Stimulated activated naive B cell treated with anti-CD40 and anti-IgM and Interleukin-4, amounts not matched to agents 10 μg/mL and 1 μg/mL and 100 μg/mL, for 72 hours (primary cell): ENCODE measurements around the gene OR1I1.

ENCODE experiments used
- ATAC-seq, 2 donors: fragments of 150-1000 bp; cut with Tn5 transposase; replicated peaks; 2 replicates each; pipeline ENCODE4 v1.10.0; 2021; ENCODE audit warnings: moderate library complexity in 1 of 2
- DNase-seq: peaks from one replicate; pipeline ENCODE4 v3.0.0; 2021
- H3K27ac Mint-ChIP-seq: one replicate; pipeline ENCODE4 v1.8.0; 2022; ENCODE audit warnings: mild to moderate bottlenecking, mixed read lengths
- H3K27me3 Mint-ChIP-seq, 2 donors: one replicate each; pipeline ENCODE4 v1.8.0; 2022; ENCODE audit warnings: mixed read lengths in 2 of 2
- H3K36me3 Mint-ChIP-seq, 2 donors: one replicate each; pipeline ENCODE4 v1.8.0; 2022; ENCODE audit warnings: mixed read lengths in 2 of 2, mild to moderate bottlenecking in 1 of 2
- H3K4me1 Mint-ChIP-seq, 2 donors: one replicate each; pipeline ENCODE4 v1.8.0; 2022; ENCODE audit warnings: mixed read lengths in 2 of 2, mild to moderate bottlenecking in 1 of 2
- H3K4me3 Mint-ChIP-seq, 2 donors: one replicate each; pipeline ENCODE4 v1.8.0; 2022; ENCODE audit warnings: mild to moderate bottlenecking in 2 of 2, mixed read lengths in 2 of 2, moderate library complexity in 1 of 2
- H3K9me3 Mint-ChIP-seq, 2 donors: one replicate each; pipeline ENCODE4 v1.8.0; 2022; ENCODE audit warnings: mixed read lengths in 2 of 2, mild to moderate bottlenecking in 1 of 2

The OR1I1 gene

DNA sequence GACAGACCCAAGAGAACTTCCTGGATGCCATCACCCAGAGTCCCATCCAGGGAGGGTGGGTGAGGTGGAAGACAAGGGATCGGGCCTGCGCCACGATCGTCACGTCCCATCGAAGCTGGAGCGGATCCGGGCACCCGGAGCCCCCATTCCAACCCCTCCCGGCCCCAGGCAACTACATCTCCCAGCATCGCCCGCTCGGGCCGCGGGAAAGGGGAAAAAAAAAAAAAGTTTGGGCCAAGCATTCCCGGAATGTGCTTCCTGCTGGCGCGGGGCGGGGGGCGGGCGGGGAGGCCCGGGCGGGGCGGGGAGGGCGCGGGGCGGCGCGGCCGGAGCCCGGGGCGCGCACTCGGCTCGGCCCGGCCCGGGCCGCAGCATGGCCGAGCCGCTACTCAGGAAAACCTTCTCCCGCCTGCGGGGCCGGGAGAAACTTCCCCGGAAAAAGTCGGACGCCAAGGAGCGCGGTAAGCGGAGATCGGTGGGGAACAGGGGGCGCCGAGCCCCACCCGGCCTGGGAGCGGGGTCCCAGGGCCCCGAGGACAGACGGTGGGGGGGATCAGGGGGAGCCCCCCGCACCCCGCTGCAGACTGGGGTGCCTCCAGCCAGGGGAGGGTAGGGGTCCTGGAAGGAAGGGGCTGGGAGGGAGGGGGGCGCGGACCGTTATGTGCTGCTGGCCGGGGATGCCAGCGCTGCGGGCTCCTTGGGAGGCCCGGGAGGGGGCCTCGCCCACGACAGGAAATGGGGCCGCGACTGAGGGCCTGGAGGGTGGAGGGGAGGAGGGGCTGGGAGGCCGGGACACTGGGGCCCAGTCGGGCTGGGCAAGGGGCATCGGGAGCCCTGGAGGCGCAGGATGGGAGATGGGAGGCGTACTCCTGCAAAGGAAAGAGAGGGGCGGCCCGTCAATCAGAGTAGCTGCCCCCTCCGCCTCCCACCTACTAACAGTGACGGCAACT is 25.3 kb downstream of the OR1I1 start, which contains the start of gene SYDE1:
SYDE1 (plus strand) TSS at position 341 of the 950 bp plus-strand sequence; CDS start at position 374, 33 bp downstream.
- H3K27ac Mint-ChIP-seq = no peak within 1 kb of the TSS
- peak within 1 kb of the TSS; percentile 56 to 66 for H3K4me3 Mint-ChIP-seq
- ATAC-seq (peak in 1 of 2 donors; percentile 33), DNase-seq (no peak)
- H3K27me3 Mint-ChIP-seq = peaks cover 46 to 50% of the 10 kb centered on the region in 2 donors
- H3K4me1 Mint-ChIP-seq = peaks cover 10 to 12% of the 10 kb centered on the region in 2 donors
- peaks cover 2 to 11% of the 10 kb centered on the region in 2 donors for H3K36me3 Mint-ChIP-seq
- peaks cover 10 to 12% of the 10 kb centered on the region in 2 donors for H3K9me3 Mint-ChIP-seq

DNA sequence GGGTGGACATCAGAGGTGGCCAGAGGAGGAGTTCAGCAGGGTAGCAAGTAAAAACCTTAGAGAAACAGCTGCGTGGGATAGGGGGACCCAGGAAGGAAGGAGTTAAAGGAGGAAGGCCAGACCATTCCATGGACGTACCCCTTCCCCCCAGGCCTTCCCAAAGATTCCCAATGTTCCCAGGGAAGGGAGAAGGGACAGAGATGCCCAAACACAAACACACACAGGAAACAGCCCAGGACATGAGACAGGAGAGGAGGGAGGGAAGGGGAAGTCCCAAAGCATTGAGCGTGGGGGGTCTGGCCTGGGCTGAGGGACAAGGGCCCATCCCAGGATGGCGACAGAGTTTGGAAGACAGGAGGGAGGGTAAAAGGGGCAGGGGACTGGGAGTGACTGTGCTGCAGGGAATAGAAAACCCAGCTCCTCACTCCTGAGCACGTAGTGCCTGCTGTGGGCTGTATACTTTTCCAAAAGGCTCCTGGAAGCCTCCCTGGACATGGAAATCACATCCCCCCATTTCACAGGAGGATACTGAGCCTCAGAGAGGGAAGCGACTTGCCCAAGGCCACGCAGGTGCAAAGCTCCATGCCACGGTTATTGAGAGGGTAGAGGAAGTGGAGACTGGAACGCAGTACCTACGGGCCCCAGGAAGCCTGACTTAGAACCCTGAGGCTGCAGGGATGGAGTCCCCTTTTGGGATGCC is 26.3 kb downstream of the OR1I1 start:
- no peak for ATAC-seq
- H3K36me3 Mint-ChIP-seq = peaks cover 2 to 11% of the 10 kb centered on the region in 2 donors
- peaks cover 46 to 50% of the 10 kb centered on the region in 2 donors for H3K27me3 Mint-ChIP-seq
- peaks cover 10 to 12% of the 10 kb centered on the region in 2 donors for H3K4me1 Mint-ChIP-seq
- H3K4me3 Mint-ChIP-seq = no peak overlapping the region
- peaks cover 9 to 11% of the 10 kb centered on the region in 2 donors for H3K9me3 Mint-ChIP-seq
- no peak overlapping the region for H3K27ac Mint-ChIP-seq
- DNase-seq = no peak

DNA sequence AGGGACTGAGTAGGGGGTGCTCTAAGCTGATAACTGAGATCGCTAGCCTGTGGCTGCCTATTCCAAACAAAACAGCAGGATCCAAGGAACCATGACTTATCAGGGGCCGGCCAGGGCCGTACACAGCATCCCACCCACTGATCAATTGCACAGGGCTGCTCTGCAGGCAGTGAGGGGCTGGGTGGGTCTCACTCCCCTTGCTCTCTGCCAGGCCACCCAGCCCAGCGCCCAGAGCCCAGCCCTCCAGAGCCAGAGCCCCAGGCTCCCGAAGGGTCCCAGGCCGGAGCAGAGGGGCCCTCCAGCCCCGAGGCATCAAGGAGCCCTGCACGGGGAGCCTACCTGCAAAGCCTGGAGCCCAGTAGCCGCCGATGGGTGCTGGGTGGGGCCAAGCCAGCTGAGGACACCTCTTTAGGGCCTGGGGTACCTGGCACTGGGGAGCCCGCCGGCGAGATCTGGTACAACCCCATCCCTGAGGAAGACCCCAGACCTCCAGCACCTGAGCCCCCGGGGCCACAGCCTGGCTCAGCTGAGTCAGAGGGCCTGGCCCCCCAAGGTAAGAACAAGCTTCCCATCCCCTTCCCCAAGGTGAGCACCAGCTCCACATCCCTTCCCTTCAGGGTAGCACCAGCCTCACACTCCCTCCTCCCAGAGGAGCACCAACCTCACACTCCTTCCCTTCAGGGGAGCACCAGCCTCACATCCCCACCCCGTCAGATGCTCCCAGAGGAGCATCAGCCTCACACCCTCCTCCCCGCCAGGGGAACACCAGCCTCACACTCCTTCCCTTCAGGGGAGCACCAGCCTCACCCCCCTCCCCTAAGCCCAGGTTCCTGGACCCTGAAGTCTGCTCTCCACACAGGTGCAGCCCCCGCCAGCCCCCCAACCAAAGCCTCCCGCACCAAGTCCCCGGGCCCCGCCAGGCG is 27.1 kb downstream of the OR1I1 start:
- no peak overlapping the region for H3K27ac Mint-ChIP-seq
- peaks cover 5% of the 10 kb centered on the region in 2 donors for H3K9me3 Mint-ChIP-seq
- peaks cover 41 to 48% of the 10 kb centered on the region in 2 donors for H3K27me3 Mint-ChIP-seq
- peaks cover under 1 to 7% of the 10 kb centered on the region in 2 donors for H3K36me3 Mint-ChIP-seq
- H3K4me1 Mint-ChIP-seq = peaks cover 10 to 12% of the 10 kb centered on the region in 2 donors
- DNase-seq = no peak
- ATAC-seq = no peak
- no peak overlapping the region for H3K4me3 Mint-ChIP-seq

DNA sequence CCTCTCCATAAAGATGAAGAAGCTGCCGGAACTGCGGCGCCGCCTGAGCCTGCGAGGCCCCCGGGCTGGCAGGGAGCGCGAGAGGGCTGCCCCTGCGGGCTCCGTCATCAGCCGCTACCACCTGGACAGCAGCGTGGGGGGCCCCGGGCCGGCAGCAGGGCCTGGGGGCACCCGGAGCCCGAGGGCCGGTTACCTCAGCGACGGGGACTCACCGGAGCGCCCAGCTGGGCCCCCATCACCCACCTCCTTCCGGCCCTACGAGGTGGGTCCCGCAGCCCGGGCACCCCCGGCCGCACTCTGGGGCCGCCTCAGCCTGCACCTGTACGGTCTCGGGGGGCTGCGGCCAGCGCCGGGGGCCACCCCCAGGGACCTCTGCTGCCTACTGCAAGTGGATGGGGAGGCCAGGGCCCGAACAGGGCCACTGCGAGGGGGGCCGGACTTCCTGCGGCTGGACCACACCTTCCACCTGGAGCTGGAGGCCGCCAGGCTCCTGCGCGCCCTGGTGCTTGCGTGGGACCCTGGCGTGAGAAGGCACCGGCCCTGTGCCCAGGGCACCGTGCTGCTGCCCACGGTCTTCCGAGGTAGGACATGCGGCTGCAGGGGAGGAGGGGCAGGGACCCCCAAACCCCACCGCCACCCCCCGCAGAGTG is 27.9 kb downstream of the OR1I1 start:
- Mint-ChIP-seq H3K4me1 (peaks cover 10 to 12% of the 10 kb centered on the region in 2 donors), H3K4me3 (no peak overlapping the region)

DNA sequence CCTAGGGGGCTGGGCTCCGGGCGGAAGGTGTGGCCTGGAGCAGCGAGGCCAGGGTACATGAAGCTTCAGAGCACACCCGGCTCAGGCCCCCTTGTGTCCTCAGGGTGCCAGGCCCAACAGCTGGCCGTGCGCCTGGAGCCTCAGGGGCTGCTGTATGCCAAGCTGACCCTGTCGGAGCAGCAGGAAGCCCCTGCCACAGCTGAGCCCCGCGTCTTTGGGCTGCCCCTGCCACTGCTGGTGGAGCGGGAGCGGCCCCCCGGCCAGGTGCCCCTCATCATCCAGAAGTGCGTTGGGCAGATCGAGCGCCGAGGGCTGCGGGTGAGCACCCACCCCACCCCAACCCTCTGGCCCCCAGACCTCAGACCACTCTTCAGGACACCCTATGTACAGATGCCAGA is 28.4 kb downstream of the OR1I1 start:
- DNase-seq (no peak), ATAC-seq (no peak)
- H3K36me3 Mint-ChIP-seq = peaks cover 4 to 15% of the 10 kb centered on the region in 2 donors
- H3K4me3 Mint-ChIP-seq = no peak overlapping the region
- H3K9me3 Mint-ChIP-seq = no peaks in the 10 kb centered on the region
- peaks cover 10 to 12% of the 10 kb centered on the region in 2 donors for H3K4me1 Mint-ChIP-seq
- H3K27me3 Mint-ChIP-seq = peaks cover 31 to 37% of the 10 kb centered on the region in 2 donors
- no peak overlapping the region for H3K27ac Mint-ChIP-seq

More for the DNA sequence above, 27.9 kb downstream of the OR1I1 start:
- no peak for ATAC-seq
- H3K27me3 Mint-ChIP-seq = peaks cover 35 to 42% of the 10 kb centered on the region in 2 donors
- no peaks in the 10 kb centered on the region for H3K9me3 Mint-ChIP-seq
- peaks cover 4 to 9% of the 10 kb centered on the region in 2 donors for H3K36me3 Mint-ChIP-seq
- H3K27ac Mint-ChIP-seq = no peak overlapping the region
- DNase-seq = no peak

DNA sequence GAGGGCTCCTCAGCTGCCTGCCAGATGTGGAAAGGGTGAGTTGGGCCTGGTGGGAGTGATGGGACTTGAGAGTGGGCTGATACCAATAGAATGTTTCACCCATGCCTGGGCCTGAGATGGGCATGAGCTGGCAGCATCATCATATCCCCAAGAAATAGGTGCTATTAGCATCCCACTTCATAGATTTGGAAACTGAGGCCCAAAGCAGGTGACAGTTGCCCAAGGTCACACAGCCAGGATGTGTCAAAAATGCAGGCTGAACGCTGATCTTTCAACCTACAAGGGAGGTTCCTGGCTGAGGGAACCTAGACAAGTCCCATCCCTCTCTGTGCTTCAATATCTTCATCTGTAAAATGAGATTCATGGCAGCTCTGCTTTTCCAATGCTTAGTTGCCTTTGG is 29.7 kb downstream of the OR1I1 start:
- Mint-ChIP-seq H3K9me3 (no peaks in the 10 kb centered on the region), H3K4me3 (no peak overlapping the region), H3K27me3 (peaks cover 19 to 24% of the 10 kb centered on the region in 2 donors), H3K4me1 (peaks cover 7 to 8% of the 10 kb centered on the region in 2 donors), H3K36me3 (peaks cover 10 to 19% of the 10 kb centered on the region in 2 donors), H3K27ac (no peak overlapping the region)
- ATAC-seq = no peak
- DNase-seq = no peak

DNA sequence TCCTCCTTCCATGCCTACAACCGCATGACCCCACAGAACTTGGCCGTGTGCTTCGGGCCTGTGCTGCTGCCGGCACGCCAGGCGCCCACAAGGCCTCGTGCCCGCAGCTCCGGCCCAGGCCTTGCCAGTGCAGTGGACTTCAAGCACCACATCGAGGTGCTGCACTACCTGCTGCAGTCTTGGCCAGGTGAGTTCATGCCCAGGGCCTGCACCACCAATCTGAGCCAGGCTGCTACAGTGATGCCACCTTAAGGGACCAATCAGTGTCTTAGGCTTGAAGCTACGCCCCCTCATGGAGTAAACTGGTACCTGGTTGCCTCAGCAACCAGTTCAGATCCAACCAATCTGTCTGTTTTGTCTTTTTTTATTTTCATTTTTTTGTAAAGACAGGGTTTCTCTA is 30.4 kb downstream of the OR1I1 start:
- no peak for DNase-seq
- H3K27ac Mint-ChIP-seq = no peak overlapping the region
- no peak for ATAC-seq

DNA sequence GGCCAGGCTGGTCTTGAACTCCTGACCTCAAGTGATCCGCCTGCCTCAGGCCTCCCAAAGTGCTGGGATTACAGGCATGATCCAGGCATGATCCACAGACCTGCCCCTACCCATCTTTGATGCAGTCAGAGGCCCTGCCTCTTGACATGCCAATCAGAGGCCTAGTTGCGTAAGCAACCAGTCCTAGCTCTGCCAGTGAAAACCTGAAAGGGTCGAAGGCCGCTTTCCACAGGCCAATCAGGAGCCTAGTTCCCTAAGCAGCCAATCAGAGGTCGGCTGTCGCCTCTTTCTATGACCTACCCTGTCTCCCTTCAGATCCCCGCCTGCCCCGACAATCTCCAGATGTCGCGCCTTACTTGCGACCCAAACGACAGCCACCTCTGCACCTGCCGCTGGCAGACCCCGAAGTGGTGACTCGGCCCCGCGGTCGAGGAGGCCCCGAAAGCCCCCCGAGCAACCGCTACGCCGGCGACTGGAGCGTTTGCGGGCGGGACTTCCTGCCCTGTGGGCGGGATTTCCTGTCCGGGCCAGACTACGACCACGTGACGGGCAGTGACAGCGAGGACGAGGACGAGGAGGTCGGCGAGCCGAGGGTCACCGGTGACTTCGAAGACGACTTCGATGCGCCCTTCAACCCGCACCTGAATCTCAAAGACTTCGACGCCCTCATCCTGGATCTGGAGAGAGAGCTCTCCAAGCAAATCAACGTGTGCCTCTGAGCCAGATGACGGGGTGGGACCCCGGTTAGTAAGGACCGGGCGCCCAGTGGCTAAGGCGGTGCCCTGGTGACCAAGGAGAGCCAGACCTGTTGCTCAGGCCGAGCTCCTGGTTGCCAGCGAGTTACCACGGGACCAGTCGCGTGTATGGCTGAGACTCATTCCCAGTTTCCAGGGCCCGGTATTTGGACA is 31.5 kb downstream of the OR1I1 start:
- H3K9me3 Mint-ChIP-seq = no peaks in the 10 kb centered on the region
- no peaks in the 10 kb centered on the region for H3K4me1 Mint-ChIP-seq
- H3K36me3 Mint-ChIP-seq = peaks cover 20 to 33% of the 10 kb centered on the region in 2 donors
- ATAC-seq = no peak
- no peak overlapping the region for H3K4me3 Mint-ChIP-seq
- H3K27me3 Mint-ChIP-seq = peaks cover 7 to 12% of the 10 kb centered on the region in 2 donors
- no peak overlapping the region for H3K27ac Mint-ChIP-seq
- DNase-seq = no peak

More for the DNA sequence above, 30.4 kb downstream of the OR1I1 start:
- peaks cover 13 to 24% of the 10 kb centered on the region in 2 donors for H3K36me3 Mint-ChIP-seq
- H3K27me3 Mint-ChIP-seq = peaks cover 15 to 21% of the 10 kb centered on the region in 2 donors
- H3K4me1 Mint-ChIP-seq = peaks cover 5 to 6% of the 10 kb centered on the region in 2 donors
- peak overlapping the region in 1 of 2 donors; percentile 56 for H3K4me3 Mint-ChIP-seq
- no peaks in the 10 kb centered on the region for H3K9me3 Mint-ChIP-seq

DNA sequence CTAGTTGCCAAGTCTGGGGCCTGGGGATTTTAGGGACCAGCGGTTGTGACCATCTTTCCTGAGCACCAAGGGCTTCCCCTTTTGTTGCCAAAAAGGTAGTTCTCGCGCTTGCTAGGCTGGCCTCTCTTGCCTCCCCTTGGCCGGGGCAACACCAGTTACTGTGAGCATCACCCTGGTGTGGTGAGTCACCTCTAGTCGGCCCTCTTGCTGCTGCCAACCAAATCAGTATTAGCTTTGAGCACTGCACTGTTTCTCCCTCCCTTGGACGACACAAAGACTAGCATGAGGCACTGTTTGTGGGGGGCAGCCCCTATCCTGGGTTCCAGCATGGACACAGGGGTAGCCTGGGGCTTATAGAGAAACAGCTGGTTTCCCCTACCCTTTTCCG is 32.1 kb downstream of the OR1I1 start:
- H3K27me3 Mint-ChIP-seq = peaks cover 4 to 5% of the 10 kb centered on the region in 2 donors
- H3K27ac Mint-ChIP-seq = no peak overlapping the region
- no peaks in the 10 kb centered on the region for H3K4me1 Mint-ChIP-seq
- ATAC-seq (no peak), DNase-seq (no peak)
- H3K4me3 Mint-ChIP-seq = no peak overlapping the region
- H3K9me3 Mint-ChIP-seq = no peaks in the 10 kb centered on the region
- peaks cover 26 to 40% of the 10 kb centered on the region in 2 donors for H3K36me3 Mint-ChIP-seq

DNA sequence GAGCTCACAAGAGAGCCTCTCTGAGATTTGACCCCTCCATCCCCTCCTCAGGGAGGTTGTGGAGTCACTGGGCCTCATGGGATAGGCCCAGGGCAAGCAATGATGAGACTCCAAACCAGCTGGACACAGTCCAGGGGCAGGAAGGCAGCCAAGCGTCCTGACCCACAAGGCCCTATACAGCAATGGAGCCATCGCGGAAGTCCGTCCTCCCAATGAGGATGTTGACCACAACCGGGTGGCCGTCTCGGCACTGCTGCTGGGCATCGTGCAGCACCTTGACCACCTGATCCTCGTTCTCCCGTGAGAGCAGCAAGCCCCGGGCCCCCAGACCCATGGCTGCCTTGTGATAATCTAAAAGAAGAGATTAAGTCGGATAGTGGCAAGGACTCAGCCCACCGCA is 33.1 kb downstream of the OR1I1 start:
- Mint-ChIP-seq H3K27ac (no peak overlapping the region), H3K27me3 (no peaks in the 10 kb centered on the region), H3K9me3 (no peaks in the 10 kb centered on the region), H3K4me3 (no peak overlapping the region), H3K36me3 (peaks cover 31 to 48% of the 10 kb centered on the region in 2 donors), H3K4me1 (no peaks in the 10 kb centered on the region)
- no peak for ATAC-seq
- DNase-seq = no peak

DNA sequence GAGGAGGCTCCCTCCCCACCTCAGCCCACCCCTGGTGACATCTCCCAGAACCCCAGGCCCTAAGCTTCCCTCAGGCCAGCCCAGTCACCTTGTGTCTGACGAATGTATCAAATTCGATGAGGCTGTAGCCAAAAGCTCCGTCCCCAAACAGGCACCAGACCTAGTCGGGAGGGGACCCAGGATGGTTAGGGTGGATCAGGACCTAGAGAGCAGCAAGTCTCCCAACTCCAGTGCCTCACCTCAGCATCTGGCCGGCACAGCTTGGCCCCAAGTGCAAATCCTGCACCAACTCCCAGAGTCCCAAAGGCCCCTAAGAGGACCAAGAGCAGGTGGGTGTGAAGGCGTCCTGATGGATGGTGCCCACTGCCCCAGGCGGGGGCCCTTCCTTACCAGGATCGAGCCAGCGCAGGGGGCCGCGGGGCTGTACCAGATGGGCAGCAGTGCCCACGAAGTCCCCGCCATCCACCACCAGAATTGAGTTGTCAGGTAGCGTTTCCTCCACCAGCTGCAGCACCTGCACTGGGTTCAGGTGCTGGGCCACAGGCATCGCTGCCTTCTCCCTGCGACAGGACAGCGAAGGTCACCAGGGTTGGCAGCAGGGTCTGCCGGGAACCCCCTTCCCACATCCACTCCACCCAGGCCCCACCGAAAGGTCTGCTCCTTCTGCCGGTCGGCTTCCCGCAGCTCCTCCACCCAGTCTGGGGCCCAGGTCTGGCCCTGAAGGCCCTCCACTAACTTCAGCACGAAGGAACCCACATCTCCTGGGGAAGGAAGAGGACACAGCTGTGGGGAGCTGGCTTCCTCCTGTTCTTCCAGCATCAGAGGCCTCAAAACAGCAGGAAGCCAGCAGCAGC is 34.0 kb downstream of the OR1I1 start:
- Mint-ChIP-seq H3K36me3 (peaks cover 37 to 57% of the 10 kb centered on the region in 2 donors), H3K4me3 (no peak overlapping the region)

DNA sequence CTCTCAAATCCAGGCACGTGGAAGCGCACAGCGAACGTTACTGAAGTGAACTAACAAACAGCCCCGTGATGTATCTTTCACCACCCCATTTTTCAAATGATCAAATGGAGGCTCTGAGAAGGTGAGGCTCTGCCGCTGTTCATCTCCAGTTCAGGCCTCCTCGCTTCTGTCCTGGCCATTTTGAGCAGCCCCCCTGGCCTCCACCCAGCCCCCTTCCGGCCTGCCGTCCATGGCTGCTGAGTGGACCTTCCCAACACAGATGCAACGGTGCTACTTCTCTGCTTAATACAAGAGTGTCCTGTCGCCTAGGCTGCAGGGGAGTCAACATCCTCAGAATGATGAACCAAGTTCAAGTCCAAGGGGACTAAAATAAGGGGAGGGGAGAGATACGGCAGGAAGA is 34.8 kb downstream of the OR1I1 start:
- Mint-ChIP-seq H3K27ac (peak overlapping the region; percentile 4), H3K9me3 (no peaks in the 10 kb centered on the region), H3K27me3 (no peaks in the 10 kb centered on the region), H3K36me3 (peaks cover 43 to 64% of the 10 kb centered on the region in 2 donors), H3K4me3 (no peak overlapping the region), H3K4me1 (no peaks in the 10 kb centered on the region)
- DNase-seq (no peak), ATAC-seq (no peak)

More for the DNA sequence above, 34.0 kb downstream of the OR1I1 start:
- no peak for DNase-seq
- H3K4me1 Mint-ChIP-seq = no peaks in the 10 kb centered on the region
- no peaks in the 10 kb centered on the region for H3K9me3 Mint-ChIP-seq
- ATAC-seq = no peak
- no peaks in the 10 kb centered on the region for H3K27me3 Mint-ChIP-seq
- no peak overlapping the region for H3K27ac Mint-ChIP-seq
